ENCODE results near the gene PLCL2. TPM values are rescaled to one million over a fixed set of nuclear protein-coding genes. Genes with fewer than 3 reads are reported as not detected.

The PLCL2 gene
- polyA plus RNA-seq, 2 of the 4 experiments (the other 2 are of a cell fraction), result 2.1 to 3.0 TPM

- Histone ChIP-seq H3K4me1 (no peaks in the 10 kb centered on the region), H3K4me2 (no peak overlapping the region), H3K9me3 (no peaks in the 10 kb centered on the region), H3K4me3 (no peak overlapping the region), H3K27ac (no peak overlapping the region)
- DNase-seq (ENCODE audit: low read depth in 1 of 2, low spot score in 1 of 2), result no peak
- no peak for TF ChIP-seq E2F6 (IDR thresholded peaks at IDR 0.05; ENCODE audit: borderline replicate concordance, low read depth)
- TF ChIP-seq EP300 (IDR thresholded peaks at IDR 0.05), result no peak
- TF ChIP-seq ZSCAN20 (CRISPR knock-in tag; IDR thresholded peaks at IDR 0.05), result no peak
- no peak for TF ChIP-seq POLR2A (IDR thresholded peaks at IDR 0.05; ENCODE audit: low read length)
- TF ChIP-seq CHD4 (IDR thresholded peaks at IDR 0.05; ENCODE audit: borderline replicate concordance), result no peak
- no peak for TF ChIP-seq NR3C1 (IDR thresholded peaks at IDR 0.05)
- no peak for TF ChIP-seq ELK1 (IDR thresholded peaks at IDR 0.05; ENCODE audit: low read depth, low read length)
- TF ChIP-seq PHF8 (IDR thresholded peaks at IDR 0.05; ENCODE audit: borderline replicate concordance, low read depth), result no peak
- TF ChIP-seq TP53 (CRISPR knock-in tag; IDR thresholded peaks at IDR 0.05), result no peak
- TF ChIP-seq JUNB (IDR thresholded peaks at IDR 0.05), result no peak
- no peak for TF ChIP-seq SREBF2 (IDR thresholded peaks at IDR 0.05)
- no peak for TF ChIP-seq ATOH8 (CRISPR knock-in tag; IDR thresholded peaks at IDR 0.05; ENCODE audit: low read depth)
- WGBS (ENCODE audit: missing lambda C conversion rate), result 78% methylated on average over 16 of the region's 16 CpGs
- CTCF ChIA-PET, result interaction anchor here (0.7 to 1.5 kb wide), 2 partner anchors 15 to 41 kb away, joined by 3 read pairs; no protein-coding TSS in a partner anchor
- POLR2A ChIA-PET, result no interaction called here
- ATAC-seq, result no peak
- no peak for FAIRE-seq
Measured at GRCh38 chr3:16842272-16843270, 42.2 kb upstream of the PLCL2 start.

- TF ChIP-seq CBX8 (IDR thresholded peaks at IDR 0.05) (no peak), TP53 (CRISPR knock-in tag; IDR thresholded peaks at IDR 0.05) (no peak), HOXA7 (CRISPR knock-in tag; IDR thresholded peaks at IDR 0.05) (no peak), BCL3 (IDR thresholded peaks at IDR 0.05) (no peak)
- no peaks in the 10 kb centered on the region for H3K4me1 ChIP-seq
- H3K4me3 ChIP-seq, result no peak overlapping the region
- 76% methylated on average over 2 of the region's 2 CpGs for WGBS (ENCODE audit: missing lambda C conversion rate)
- ChIA-PET POLR2A (no interaction called here), CTCF (interaction anchor here (1.5 kb wide), 1 partner anchor 17 kb away, joined by 3 read pairs; no protein-coding TSS in a partner anchor)
- H3K9me3 ChIP-seq, result no peaks in the 10 kb centered on the region
- H3K4me2 ChIP-seq, result no peak overlapping the region
- DNase-seq (ENCODE audit: low read depth in 1 of 2, low spot score in 1 of 2), result no peak
- FAIRE-seq, result no peak
- no peak overlapping the region for H3K27ac ChIP-seq
- no peak for ATAC-seq
Measured at GRCh38 chr3:16844222-16844621, 40.5 kb upstream of the PLCL2 start.

- DNase-seq (ENCODE audit: low read depth in 1 of 2, low spot score in 1 of 2) (no peak), FAIRE-seq (no peak), ATAC-seq (no peak)
- POLR2A ChIA-PET, result no interaction called here
- WGBS (ENCODE audit: missing lambda C conversion rate), result 83% methylated on average over 1 of the region's 1 CpG
- TF ChIP-seq EHMT2 (IDR thresholded peaks at IDR 0.05; ENCODE audit: low read depth) (no peak), EHF (CRISPR knock-in tag; IDR thresholded peaks at IDR 0.05) (no peak), ZSCAN20 (CRISPR knock-in tag; IDR thresholded peaks at IDR 0.05) (no peak), RCOR1 (IDR thresholded peaks at IDR 0.05; ENCODE audit: low read depth, low read length) (no peak), CBX2 (IDR thresholded peaks at IDR 0.05; ENCODE audit: borderline replicate concordance, low read depth) (no peak), CTCF (IDR thresholded peaks at IDR 0.05) (no peak), ZNF302 (CRISPR knock-in tag; IDR thresholded peaks at IDR 0.05) (no peak), POLR2A (IDR thresholded peaks at IDR 0.05; ENCODE audit: low read length) (no peak), ATOH8 (CRISPR knock-in tag; IDR thresholded peaks at IDR 0.05; ENCODE audit: low read depth) (no peak), RFX5 (IDR thresholded peaks at IDR 0.05) (no peak), MAZ (IDR thresholded peaks at IDR 0.05; ENCODE audit: borderline replicate concordance, low read depth, low read length) (no peak), PHF8 (IDR thresholded peaks at IDR 0.05; ENCODE audit: borderline replicate concordance, low read depth) (no peak)
- CTCF ChIA-PET, result no interaction called here
- no peak overlapping the region for H3K27ac ChIP-seq
- H3K9me3 ChIP-seq, result no peaks in the 10 kb centered on the region
- H3K4me1 ChIP-seq, result no peaks in the 10 kb centered on the region
- no peak overlapping the region for H3K4me2 ChIP-seq
- no peak overlapping the region for H3K4me3 ChIP-seq
Measured at GRCh38 chr3:16844791-16845190, 40.0 kb upstream of the PLCL2 start.
